HepG2 (cell line): Measurements from ENCODE around the gene ZBTB7C.

ENCODE experiments used
- EP300 ChIP-seq, 3 experiments: sonication (generic) in 1 of 3; formaldehyde crosslinking in 1 of 3; IDR thresholded peaks; 2 replicates each; pipeline versions ENCODE4 v1.5.1 to v1.6.1; 2011 to 2020; ENCODE audit warnings: low read depth in 2 of 3, low read length in 2 of 3, borderline replicate concordance in 1 of 3, improper control_type of control experiment in 1 of 3, mild to moderate bottlenecking in 1 of 3, missing genetic modification reagents in 1 of 3, moderate library complexity in 1 of 3
- JDP2 ChIP-seq: sonication (generic); formaldehyde crosslinking; IDR thresholded peaks from 2 replicates; pipeline ENCODE4 v1.8.1; 2022; ENCODE audit warnings: missing genetic modification reagents, borderline replicate concordance
- JUND ChIP-seq: sonication (generic); formaldehyde crosslinking; IDR thresholded peaks from 2 replicates; pipeline ENCODE4 v1.8.0; 2022; ENCODE audit warnings: mild to moderate bottlenecking, missing genetic modification reagents
- MNT ChIP-seq: fragments of 450-650 bp; IDR thresholded peaks from 2 replicates; pipeline ENCODE4 v1.6.1; 2016
- RFX5 ChIP-seq: IDR thresholded peaks from 2 replicates; pipeline ENCODE4 v1.6.1; 2011; ENCODE audit warnings: low read depth, low read length, improper control_type of control experiment
- ZBTB8A ChIP-seq: sonication (generic); formaldehyde crosslinking; IDR thresholded peaks from 2 replicates; pipeline ENCODE4 v1.4.0; 2020; ENCODE audit warnings: mild to moderate bottlenecking, low read depth, missing genetic modification reagents, borderline replicate concordance
- ZFP36L2 ChIP-seq: sonication (generic); formaldehyde crosslinking; IDR thresholded peaks from 2 replicates; pipeline ENCODE4 v1.4.0; 2020; ENCODE audit warnings: missing genetic modification reagents
- ZNF354B ChIP-seq: sonication (generic); formaldehyde crosslinking; IDR thresholded peaks from 2 replicates; pipeline ENCODE4 v1.8.0; 2022; ENCODE audit warnings: mild to moderate bottlenecking, missing genetic modification reagents

GRCh38 chr18:48007955-48008701 lies 401.1 kb downstream of the ZBTB7C start:
- TF ChIP-seq RFX5 (no peak), JUND (no peak), MNT (no peak), ZFP36L2 (CRISPR knock-in tag) (no peak), EP300 (IDR thresholded peaks at IDR 0.05; ENCODE audit: low read depth in 2 of 2, low read length in 2 of 2) (no peak), EP300 (CRISPR knock-in tag; IDR thresholded peaks at IDR 0.05; ENCODE audit: borderline replicate concordance) (no peak), JDP2 (CRISPR knock-in tag) (no peak), ZBTB8A (CRISPR knock-in tag) (no peak), ZNF354B (CRISPR knock-in tag) (no peak)
